MCF 10A (cell line): ENCODE measurements around the gene DCUN1D2. TPM values are rescaled to one million over a fixed set of nuclear protein-coding genes. Genes with fewer than 3 reads are reported as not detected.

Experiments
- BruUV-seq: library from RNA; stranded (reverse); fragments of 400-500 nt; replicated peaks from 2 replicates; lab custom pipeline; 2021; lab: Mats Ljungman, UMichigan
- CTCF ChIA-PET: fragments of 300-600 bp; sonication (Branson Sonifier 250); formaldehyde crosslinking; extraction: SDS; loops from one replicate; lab custom pipeline; 2021; ENCODE audit warnings: antibody characterized with exemption, inconsistent platforms; lab: Yijun Ruan, JAX
- POLR2A ChIA-PET: fragments of 300-600, 350-650 bp; sonication (Branson Sonifier 250); formaldehyde crosslinking; extraction: SDS; loops from one replicate; lab custom pipeline; 2020; ENCODE audit warnings: antibody characterized with exemption, inconsistent platforms; lab: Yijun Ruan, JAX
- DNase-seq: peaks from one replicate; pipeline ENCODE4 v3.0.0-alpha.2; 2018; ENCODE audit not compliant: unreplicated experiment
- H3K27ac Mint-ChIP-seq: one replicate; pipeline ENCODE4 v1.8.0; 2022; ENCODE audit warnings: mild to moderate bottlenecking, low read depth, mixed read lengths; ENCODE audit not compliant: unreplicated experiment
- H3K27me3 Mint-ChIP-seq: one replicate; pipeline ENCODE4 v1.8.0; 2022; ENCODE audit warnings: mixed read lengths; ENCODE audit not compliant: insufficient read depth, unreplicated experiment
- H3K36me3 Mint-ChIP-seq: one replicate; pipeline ENCODE4 v1.8.0; 2022; ENCODE audit warnings: mild to moderate bottlenecking, moderate library complexity, mixed read lengths; ENCODE audit not compliant: insufficient read depth, unreplicated experiment
- H3K4me1 Mint-ChIP-seq: one replicate; pipeline ENCODE4 v1.8.0; 2022; ENCODE audit warnings: mixed read lengths; ENCODE audit not compliant: insufficient read depth, unreplicated experiment
- H3K4me3 Mint-ChIP-seq: one replicate; pipeline ENCODE4 v1.8.0; 2022; ENCODE audit warnings: mild to moderate bottlenecking, moderate library complexity, mixed read lengths; ENCODE audit not compliant: unreplicated experiment
- H3K9me3 Mint-ChIP-seq: one replicate; pipeline ENCODE4 v1.8.0; 2022; ENCODE audit warnings: mixed read lengths; ENCODE audit not compliant: unreplicated experiment
- CTCF ChIP-seq: fragments of 200-600 bp; IDR thresholded peaks from one replicate; pipeline ENCODE4 v1.8.0; 2022; ENCODE audit warnings: antibody characterized with exemption, mild to moderate bottlenecking; ENCODE audit not compliant: unreplicated experiment
- intact Hi-C: fragments of 100-400 bp; cut with micrococcal nuclease; formaldehyde crosslinking; loops from 2 replicates; pipeline ENCODE4 v1.14.1; 2022
- total RNA-seq: library from RNA; stranded (reverse); gene quantifications from 2 replicates; pipeline ENCODE4 v1.2.3, GENCODE V29; 2022

The DCUN1D2 gene
- total RNA-seq, 1 experiment from 2014 or later = 20.4 TPM

GRCh38 chr13:113410472-113411201, 79.9 kb downstream of the DCUN1D2 start:
- Mint-ChIP-seq H3K9me3 (no peaks in the 10 kb centered on the region), H3K36me3 (no peaks in the 10 kb centered on the region), H3K4me3 (no peak overlapping the region), H3K4me1 (peaks cover 10% of the 10 kb centered on the region), H3K27ac (no peak overlapping the region), H3K27me3 (no peaks in the 10 kb centered on the region)
- CTCF ChIA-PET = interaction anchor here (0.6 to 1.0 kb wide), 2 partner anchors 16 to 376 kb away, joined by 3 to 5 read pairs; no protein-coding TSS in a partner anchor
- POLR2A ChIA-PET = interaction anchor here (0.6 kb wide), 1 partner anchor 113 kb away, joined by 3 read pairs; no protein-coding TSS in a partner anchor
- no TSS peak for BruUV-seq
- DNase-seq = peak; percentile 38
- no peak for TF ChIP-seq CTCF
- intact Hi-C loops = no loop called here

- CTCF ChIA-PET = interaction anchor here (0.7 kb wide), 1 partner anchor 79 kb away, joined by 3 read pairs; no protein-coding TSS in a partner anchor
- DNase-seq = no peak
- Mint-ChIP-seq H3K27me3 (no peaks in the 10 kb centered on the region), H3K27ac (no peak overlapping the region), H3K9me3 (no peaks in the 10 kb centered on the region), H3K4me1 (peaks cover 10% of the 10 kb centered on the region), H3K4me3 (no peak overlapping the region), H3K36me3 (no peaks in the 10 kb centered on the region)
- no peak for TF ChIP-seq CTCF
- no TSS peak for BruUV-seq
- POLR2A ChIA-PET = no interaction called here
- intact Hi-C loops = no loop called here
These were observed 81.9 kb downstream of the DCUN1D2 start for GRCh38 chr13:113408562-113408961.

GRCh38 chr13:113407531-113408393, 82.7 kb downstream of the DCUN1D2 start:
- intact Hi-C loops = no loop called here
- H3K27me3 Mint-ChIP-seq = no peaks in the 10 kb centered on the region
- no peak for DNase-seq
- ChIA-PET POLR2A (no interaction called here), CTCF (interaction anchor here (0.6 to 0.7 kb wide), 2 partner anchors 80 to 176 kb away, joined by 3 read pairs; no protein-coding TSS in a partner anchor)
- no TSS peak for BruUV-seq
- H3K9me3 Mint-ChIP-seq = no peaks in the 10 kb centered on the region
- H3K27ac Mint-ChIP-seq = no peak overlapping the region
- no peak overlapping the region for H3K4me3 Mint-ChIP-seq
- H3K36me3 Mint-ChIP-seq = no peaks in the 10 kb centered on the region
- no peak for TF ChIP-seq CTCF
- peaks cover 10% of the 10 kb centered on the region for H3K4me1 Mint-ChIP-seq

- Mint-ChIP-seq H3K27ac (no peak overlapping the region), H3K9me3 (no peaks in the 10 kb centered on the region), H3K4me1 (peaks cover 10% of the 10 kb centered on the region), H3K4me3 (no peak overlapping the region), H3K27me3 (no peaks in the 10 kb centered on the region), H3K36me3 (no peaks in the 10 kb centered on the region)
- intact Hi-C loops = no loop called here
- BruUV-seq = no TSS peak
- no peak for DNase-seq
- TF ChIP-seq CTCF = no peak
- ChIA-PET POLR2A (no interaction called here), CTCF (no interaction called here)
These were observed 83.4 kb downstream of the DCUN1D2 start for GRCh38 chr13:113407103-113407530.
